HEK293 (cell line): ENCODE data around the gene CTPS1.
A peak's percentile ranks its signal among the peaks of the same experiment; 100 is the strongest.

Source experiments
- CTCF ChIA-PET: fragments of 350-600 bp; formaldehyde crosslinking; extraction: SDS; loops from one replicate; lab custom pipeline; 2021; ENCODE audit warnings: antibody characterized with exemption; lab: Yijun Ruan, JAX
- POLR2A ChIA-PET: fragments of 300-600 bp; formaldehyde crosslinking; extraction: SDS; loops from one replicate; lab custom pipeline; 2020; ENCODE audit warnings: antibody characterized with exemption, inconsistent platforms; lab: Yijun Ruan, JAX
- H3K27ac ChIP-seq: fragments of 200-500 bp; sonication (Bioruptor generic); 2 replicates; pipeline ENCODE4 v1.5.1; 2014; ENCODE audit warnings: low read depth, low read length, control low read depth, inconsistent platforms; ENCODE audit errors: extremely low read depth
- H3K36me3 ChIP-seq, 2 experiments: fragments of 200-500 bp in 1 of 2; sonication (Bioruptor generic) in 1 of 2; 1 replicate in 1 of 2; 2 replicates in 1 of 2; pipeline ENCODE4 v1.5.1; 2014 to 2017; ENCODE audit warnings: inconsistent platforms in 2 of 2, low read length in 2 of 2; ENCODE audit not compliant: control insufficient read depth in 2 of 2, insufficient read depth in 1 of 2
- H3K4me1 ChIP-seq: fragments of 200-500 bp; sonication (Bioruptor generic); 2 replicates; pipeline ENCODE4 v1.5.1; 2014; ENCODE audit warnings: mild to moderate bottlenecking, low read length, inconsistent platforms; ENCODE audit not compliant: control insufficient read depth, insufficient read depth
- H3K4me3 ChIP-seq: 2 replicates; pipeline ENCODE4 v1.5.1; 2011; ENCODE audit warnings: low read depth, mild to moderate bottlenecking, control low read depth, low read length, moderate library complexity
- H3K9me3 ChIP-seq: fragments of 200-500 bp; sonication (Bioruptor generic); 2 replicates; pipeline ENCODE4 v1.5.1; 2014; ENCODE audit warnings: low read depth, low read length, inconsistent platforms; ENCODE audit not compliant: control insufficient read depth, insufficient read depth
- ATF2 ChIP-seq: fragments of 450-650 bp; formaldehyde crosslinking; IDR thresholded peaks from 2 replicates; pipeline ENCODE4 v1.5.1; 2016; ENCODE audit warnings: missing biosample characterization, missing genetic modification characterization, low read depth
- FEZF1 ChIP-seq: fragments of 450-650 bp; formaldehyde crosslinking; IDR thresholded peaks from 2 replicates; pipeline ENCODE4 v1.5.1; 2016; ENCODE audit warnings: missing biosample characterization, missing genetic modification characterization
- SP2 ChIP-seq: fragments of 450-650 bp; formaldehyde crosslinking; IDR thresholded peaks from 2 replicates; pipeline ENCODE4 v1.5.1; 2016; ENCODE audit warnings: missing biosample characterization, missing genetic modification characterization
- ZIC2 ChIP-seq: fragments of 450-650 bp; formaldehyde crosslinking; IDR thresholded peaks from 2 replicates; pipeline ENCODE4 v1.5.1; 2016; ENCODE audit warnings: missing biosample characterization, missing genetic modification characterization
- ZNF140 ChIP-seq: fragments of 450-650 bp; formaldehyde crosslinking; IDR thresholded peaks from 2 replicates; pipeline ENCODE4 v1.5.1; 2016; ENCODE audit warnings: missing biosample characterization, missing genetic modification characterization
- ZNF398 ChIP-seq: fragments of 450-650 bp; formaldehyde crosslinking; IDR thresholded peaks from 2 replicates; pipeline ENCODE4 v1.5.1; 2017; ENCODE audit warnings: missing biosample characterization, missing genetic modification characterization
- ZNF600 ChIP-seq: fragments of 450-650 bp; formaldehyde crosslinking; IDR thresholded peaks from 2 replicates; pipeline ENCODE4 v1.5.1; 2016; ENCODE audit warnings: missing biosample characterization, missing genetic modification characterization
- ZNF768 ChIP-seq: fragments of 450-650 bp; formaldehyde crosslinking; IDR thresholded peaks from 2 replicates; pipeline ENCODE4 v1.5.1; 2018; ENCODE audit warnings: missing biosample characterization, mild to moderate bottlenecking, missing genetic modification characterization
- ZNF830 ChIP-seq: fragments of 450-650 bp; IDR thresholded peaks from 2 replicates; pipeline ENCODE4 v1.5.0; 2018; ENCODE audit warnings: missing biosample characterization, missing genetic modification characterization, low read depth, mild to moderate bottlenecking, moderate library complexity
- TF ChIP-seq, protein P1 (sequence below): fragments of 450-650 bp; formaldehyde crosslinking; IDR thresholded peaks from 2 replicates; pipeline ENCODE4 v1.5.1; 2016; ENCODE audit warnings: missing biosample characterization, missing genetic modification characterization
- TF ChIP-seq, protein P2 (sequence below): fragments of 450-650 bp; formaldehyde crosslinking; IDR thresholded peaks from 2 replicates; pipeline ENCODE4 v1.5.1; 2016; ENCODE audit warnings: missing biosample characterization, missing genetic modification characterization
- TF ChIP-seq, protein P3 (sequence below): fragments of 450-650 bp; formaldehyde crosslinking; conservative IDR thresholded peaks from 2 replicates; pipeline ENCODE4 v1.5.1; 2016; ENCODE audit warnings: low read depth, missing biosample characterization, missing genetic modification characterization
- TF ChIP-seq, protein P4 (sequence below): fragments of 450-650 bp; formaldehyde crosslinking; IDR thresholded peaks from 2 replicates; pipeline ENCODE4 v1.5.1; 2016; ENCODE audit warnings: missing biosample characterization, missing genetic modification characterization, borderline replicate concordance

CTPS1 gene

GRCh38 chr1:40932006-40932405 is 47.5 kb upstream of the CTPS1 start:
- TF ChIP-seq, protein P1, sequence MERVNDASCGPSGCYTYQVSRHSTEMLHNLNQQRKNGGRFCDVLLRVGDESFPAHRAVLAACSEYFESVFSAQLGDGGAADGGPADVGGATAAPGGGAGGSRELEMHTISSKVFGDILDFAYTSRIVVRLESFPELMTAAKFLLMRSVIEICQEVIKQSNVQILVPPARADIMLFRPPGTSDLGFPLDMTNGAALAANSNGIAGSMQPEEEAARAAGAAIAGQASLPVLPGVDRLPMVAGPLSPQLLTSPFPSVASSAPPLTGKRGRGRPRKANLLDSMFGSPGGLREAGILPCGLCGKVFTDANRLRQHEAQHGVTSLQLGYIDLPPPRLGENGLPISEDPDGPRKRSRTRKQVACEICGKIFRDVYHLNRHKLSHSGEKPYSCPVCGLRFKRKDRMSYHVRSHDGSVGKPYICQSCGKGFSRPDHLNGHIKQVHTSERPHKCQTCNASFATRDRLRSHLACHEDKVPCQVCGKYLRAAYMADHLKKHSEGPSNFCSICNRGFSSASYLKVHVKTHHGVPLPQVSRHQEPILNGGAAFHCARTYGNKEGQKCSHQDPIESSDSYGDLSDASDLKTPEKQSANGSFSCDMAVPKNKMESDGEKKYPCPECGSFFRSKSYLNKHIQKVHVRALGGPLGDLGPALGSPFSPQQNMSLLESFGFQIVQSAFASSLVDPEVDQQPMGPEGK (tag by site-specific recombination), result no peak
- no peak for TF ChIP-seq ZNF768 (tag by site-specific recombination)
- TF ChIP-seq, protein P2, sequence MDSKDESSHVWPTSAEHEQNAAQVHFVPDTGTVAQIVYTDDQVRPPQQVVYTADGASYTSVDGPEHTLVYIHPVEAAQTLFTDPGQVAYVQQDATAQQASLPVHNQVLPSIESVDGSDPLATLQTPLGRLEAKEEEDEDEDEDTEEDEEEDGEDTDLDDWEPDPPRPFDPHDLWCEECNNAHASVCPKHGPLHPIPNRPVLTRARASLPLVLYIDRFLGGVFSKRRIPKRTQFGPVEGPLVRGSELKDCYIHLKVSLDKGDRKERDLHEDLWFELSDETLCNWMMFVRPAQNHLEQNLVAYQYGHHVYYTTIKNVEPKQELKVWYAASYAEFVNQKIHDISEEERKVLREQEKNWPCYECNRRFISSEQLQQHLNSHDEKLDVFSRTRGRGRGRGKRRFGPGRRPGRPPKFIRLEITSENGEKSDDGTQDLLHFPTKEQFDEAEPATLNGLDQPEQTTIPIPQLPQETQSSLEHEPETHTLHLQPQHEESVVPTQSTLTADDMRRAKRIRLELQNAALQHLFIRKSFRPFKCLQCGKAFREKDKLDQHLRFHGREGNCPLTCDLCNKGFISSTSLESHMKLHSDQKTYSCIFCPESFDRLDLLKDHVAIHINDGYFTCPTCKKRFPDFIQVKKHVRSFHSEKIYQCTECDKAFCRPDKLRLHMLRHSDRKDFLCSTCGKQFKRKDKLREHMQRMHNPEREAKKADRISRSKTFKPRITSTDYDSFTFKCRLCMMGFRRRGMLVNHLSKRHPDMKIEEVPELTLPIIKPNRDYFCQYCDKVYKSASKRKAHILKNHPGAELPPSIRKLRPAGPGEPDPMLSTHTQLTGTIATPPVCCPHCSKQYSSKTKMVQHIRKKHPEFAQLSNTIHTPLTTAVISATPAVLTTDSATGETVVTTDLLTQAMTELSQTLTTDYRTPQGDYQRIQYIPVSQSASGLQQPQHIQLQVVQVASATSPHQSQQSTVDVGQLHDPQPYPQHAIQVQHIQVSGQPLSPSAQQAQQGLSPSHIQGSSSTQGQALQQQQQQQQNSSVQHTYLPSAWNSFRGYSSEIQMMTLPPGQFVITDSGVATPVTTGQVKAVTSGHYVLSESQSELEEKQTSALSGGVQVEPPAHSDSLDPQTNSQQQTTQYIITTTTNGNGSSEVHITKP (tag by site-specific recombination), result no peak
- TF ChIP-seq ZNF398, result no peak
- TF ChIP-seq ZIC2 (tag by site-specific recombination), result peak; percentile 45; the same call in 1 of the 2 replicates
- no peak for TF ChIP-seq FEZF1 (tag by site-specific recombination)
- TF ChIP-seq SP2 (tag by site-specific recombination), result no peak
- no peak for TF ChIP-seq ZNF140
- TF ChIP-seq, protein P3, sequence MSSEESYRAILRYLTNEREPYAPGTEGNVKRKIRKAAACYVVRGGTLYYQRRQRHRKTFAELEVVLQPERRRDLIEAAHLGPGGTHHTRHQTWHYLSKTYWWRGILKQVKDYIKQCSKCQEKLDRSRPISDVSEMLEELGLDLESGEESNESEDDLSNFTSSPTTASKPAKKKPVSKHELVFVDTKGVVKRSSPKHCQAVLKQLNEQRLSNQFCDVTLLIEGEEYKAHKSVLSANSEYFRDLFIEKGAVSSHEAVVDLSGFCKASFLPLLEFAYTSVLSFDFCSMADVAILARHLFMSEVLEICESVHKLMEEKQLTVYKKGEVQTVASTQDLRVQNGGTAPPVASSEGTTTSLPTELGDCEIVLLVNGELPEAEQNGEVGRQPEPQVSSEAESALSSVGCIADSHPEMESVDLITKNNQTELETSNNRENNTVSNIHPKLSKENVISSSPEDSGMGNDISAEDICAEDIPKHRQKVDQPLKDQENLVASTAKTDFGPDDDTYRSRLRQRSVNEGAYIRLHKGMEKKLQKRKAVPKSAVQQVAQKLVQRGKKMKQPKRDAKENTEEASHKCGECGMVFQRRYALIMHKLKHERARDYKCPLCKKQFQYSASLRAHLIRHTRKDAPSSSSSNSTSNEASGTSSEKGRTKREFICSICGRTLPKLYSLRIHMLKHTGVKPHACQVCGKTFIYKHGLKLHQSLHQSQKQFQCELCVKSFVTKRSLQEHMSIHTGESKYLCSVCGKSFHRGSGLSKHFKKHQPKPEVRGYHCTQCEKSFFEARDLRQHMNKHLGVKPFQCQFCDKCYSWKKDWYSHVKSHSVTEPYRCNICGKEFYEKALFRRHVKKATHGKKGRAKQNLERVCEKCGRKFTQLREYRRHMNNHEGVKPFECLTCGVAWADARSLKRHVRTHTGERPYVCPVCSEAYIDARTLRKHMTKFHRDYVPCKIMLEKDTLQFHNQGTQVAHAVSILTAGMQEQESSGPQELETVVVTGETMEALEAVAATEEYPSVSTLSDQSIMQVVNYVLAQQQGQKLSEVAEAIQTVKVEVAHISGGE (tag by site-specific recombination), result no peak
- H3K9me3 ChIP-seq, result no peaks in the 10 kb centered on the region
- H3K27ac ChIP-seq, result no peak overlapping the region
- no peaks in the 10 kb centered on the region for H3K4me1 ChIP-seq
- ChIA-PET CTCF (no interaction called here), POLR2A (no interaction called here)
- H3K36me3 ChIP-seq, result no peaks in the 10 kb centered on the region
- H3K4me3 ChIP-seq, result no peak overlapping the region

DNA sequence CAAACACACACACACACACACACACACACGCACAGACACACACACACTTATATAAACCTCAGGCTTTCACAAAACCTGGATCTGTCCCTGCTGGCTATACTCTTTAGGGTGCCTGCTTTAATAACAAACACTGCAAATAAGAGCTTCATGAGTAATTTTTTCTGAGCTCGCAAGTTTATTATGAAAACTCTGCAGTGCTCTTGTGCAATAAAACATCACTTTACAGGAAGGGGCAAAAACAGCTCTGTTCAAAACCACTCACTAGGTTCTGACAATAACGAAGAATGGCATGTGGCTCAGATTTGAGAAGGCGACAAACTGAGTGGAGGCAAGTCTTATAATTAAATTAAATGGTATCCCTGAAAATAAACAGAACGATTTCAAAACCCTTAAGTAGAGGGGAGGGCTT is 42.6 kb upstream of the CTPS1 start:
- no peaks in the 10 kb centered on the region for H3K9me3 ChIP-seq
- CTCF ChIA-PET, result interaction anchor here (0.8 to 2.3 kb wide), 3 partner anchors 12 to 87 kb away, joined by 3 to 11 read pairs (median 3); no protein-coding TSS in a partner anchor
- TF ChIP-seq ZIC2 (tag by site-specific recombination) (peak; percentile 78), ZNF600 (tag by site-specific recombination) (no peak), ATF2 (tag by site-specific recombination) (no peak), ZNF830 (tag by site-specific recombination) (no peak)
- TF ChIP-seq, protein P4, sequence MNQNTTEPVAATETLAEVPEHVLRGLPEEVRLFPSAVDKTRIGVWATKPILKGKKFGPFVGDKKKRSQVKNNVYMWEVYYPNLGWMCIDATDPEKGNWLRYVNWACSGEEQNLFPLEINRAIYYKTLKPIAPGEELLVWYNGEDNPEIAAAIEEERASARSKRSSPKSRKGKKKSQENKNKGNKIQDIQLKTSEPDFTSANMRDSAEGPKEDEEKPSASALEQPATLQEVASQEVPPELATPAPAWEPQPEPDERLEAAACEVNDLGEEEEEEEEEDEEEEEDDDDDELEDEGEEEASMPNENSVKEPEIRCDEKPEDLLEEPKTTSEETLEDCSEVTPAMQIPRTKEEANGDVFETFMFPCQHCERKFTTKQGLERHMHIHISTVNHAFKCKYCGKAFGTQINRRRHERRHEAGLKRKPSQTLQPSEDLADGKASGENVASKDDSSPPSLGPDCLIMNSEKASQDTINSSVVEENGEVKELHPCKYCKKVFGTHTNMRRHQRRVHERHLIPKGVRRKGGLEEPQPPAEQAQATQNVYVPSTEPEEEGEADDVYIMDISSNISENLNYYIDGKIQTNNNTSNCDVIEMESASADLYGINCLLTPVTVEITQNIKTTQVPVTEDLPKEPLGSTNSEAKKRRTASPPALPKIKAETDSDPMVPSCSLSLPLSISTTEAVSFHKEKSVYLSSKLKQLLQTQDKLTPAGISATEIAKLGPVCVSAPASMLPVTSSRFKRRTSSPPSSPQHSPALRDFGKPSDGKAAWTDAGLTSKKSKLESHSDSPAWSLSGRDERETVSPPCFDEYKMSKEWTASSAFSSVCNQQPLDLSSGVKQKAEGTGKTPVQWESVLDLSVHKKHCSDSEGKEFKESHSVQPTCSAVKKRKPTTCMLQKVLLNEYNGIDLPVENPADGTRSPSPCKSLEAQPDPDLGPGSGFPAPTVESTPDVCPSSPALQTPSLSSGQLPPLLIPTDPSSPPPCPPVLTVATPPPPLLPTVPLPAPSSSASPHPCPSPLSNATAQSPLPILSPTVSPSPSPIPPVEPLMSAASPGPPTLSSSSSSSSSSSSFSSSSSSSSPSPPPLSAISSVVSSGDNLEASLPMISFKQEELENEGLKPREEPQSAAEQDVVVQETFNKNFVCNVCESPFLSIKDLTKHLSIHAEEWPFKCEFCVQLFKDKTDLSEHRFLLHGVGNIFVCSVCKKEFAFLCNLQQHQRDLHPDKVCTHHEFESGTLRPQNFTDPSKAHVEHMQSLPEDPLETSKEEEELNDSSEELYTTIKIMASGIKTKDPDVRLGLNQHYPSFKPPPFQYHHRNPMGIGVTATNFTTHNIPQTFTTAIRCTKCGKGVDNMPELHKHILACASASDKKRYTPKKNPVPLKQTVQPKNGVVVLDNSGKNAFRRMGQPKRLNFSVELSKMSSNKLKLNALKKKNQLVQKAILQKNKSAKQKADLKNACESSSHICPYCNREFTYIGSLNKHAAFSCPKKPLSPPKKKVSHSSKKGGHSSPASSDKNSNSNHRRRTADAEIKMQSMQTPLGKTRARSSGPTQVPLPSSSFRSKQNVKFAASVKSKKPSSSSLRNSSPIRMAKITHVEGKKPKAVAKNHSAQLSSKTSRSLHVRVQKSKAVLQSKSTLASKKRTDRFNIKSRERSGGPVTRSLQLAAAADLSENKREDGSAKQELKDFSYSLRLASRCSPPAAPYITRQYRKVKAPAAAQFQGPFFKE, result no peak
- TF ChIP-seq, all 188 proteins: peak for 1
- POLR2A ChIA-PET, result no interaction called here
- Histone ChIP-seq H3K4me3 (no peak overlapping the region), H3K27ac (no peak overlapping the region), H3K36me3 (no peaks in the 10 kb centered on the region), H3K4me1 (no peaks in the 10 kb centered on the region)
